Measurements from ENCODE around the gene SCRT2.

GRCh38 chr20:634148-634925, 41.3 kb downstream of the SCRT2 start:
- TF ChIP-seq POLR2A (IDR thresholded peaks at IDR 0.05), result no peak
- no peak for TF ChIP-seq CTCF (IDR thresholded peaks at IDR 0.05 in 8 of 11, conservative IDR thresholded peaks at IDR 0.05 in 3 of 11)

Data from spleen (tissue), 7 donors.